Measurements from ENCODE around the gene ATM. TPM values are rescaled to one million over a fixed set of nuclear protein-coding genes. Genes with fewer than 3 reads are reported as not detected.

The ATM gene
- total and polyA plus RNA-seq, 10 of the 15 experiments (the other 5 are each of a cell fraction or from before 2014, with no cell fraction given): 10.0 to 91.5 (median 40.2) TPM

DNA sequence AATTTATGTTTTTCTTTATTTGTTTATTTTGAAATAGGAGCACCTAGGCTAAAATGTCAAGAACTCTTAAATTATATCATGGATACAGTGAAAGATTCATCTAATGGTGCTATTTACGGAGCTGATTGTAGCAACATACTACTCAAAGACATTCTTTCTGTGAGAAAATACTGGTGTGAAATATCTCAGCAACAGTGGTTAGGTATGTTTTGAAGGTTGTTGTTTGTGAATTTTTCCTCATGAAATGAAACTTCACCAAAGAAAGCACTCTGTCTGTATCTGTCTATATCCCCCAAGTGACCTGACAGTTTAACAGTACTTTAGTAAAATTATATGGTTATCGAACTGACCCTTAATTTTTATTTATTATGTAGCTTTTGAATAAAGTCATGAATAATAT, 12.8 kb downstream of the ATM start:
- TF ChIP-seq, protein P1, sequence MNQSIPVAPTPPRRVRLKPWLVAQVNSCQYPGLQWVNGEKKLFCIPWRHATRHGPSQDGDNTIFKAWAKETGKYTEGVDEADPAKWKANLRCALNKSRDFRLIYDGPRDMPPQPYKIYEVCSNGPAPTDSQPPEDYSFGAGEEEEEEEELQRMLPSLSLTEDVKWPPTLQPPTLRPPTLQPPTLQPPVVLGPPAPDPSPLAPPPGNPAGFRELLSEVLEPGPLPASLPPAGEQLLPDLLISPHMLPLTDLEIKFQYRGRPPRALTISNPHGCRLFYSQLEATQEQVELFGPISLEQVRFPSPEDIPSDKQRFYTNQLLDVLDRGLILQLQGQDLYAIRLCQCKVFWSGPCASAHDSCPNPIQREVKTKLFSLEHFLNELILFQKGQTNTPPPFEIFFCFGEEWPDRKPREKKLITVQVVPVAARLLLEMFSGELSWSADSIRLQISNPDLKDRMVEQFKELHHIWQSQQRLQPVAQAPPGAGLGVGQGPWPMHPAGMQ (IDR thresholded peaks at IDR 0.05; ENCODE audit: borderline replicate concordance): no peak
- TF ChIP-seq RFX5 (IDR thresholded peaks at IDR 0.05; ENCODE audit: low read depth, low read length): no peak
- no peak overlapping the region; the same call in none of the 2 replicates for H3K4me2 ChIP-seq (ENCODE audit: control insufficient read depth, insufficient read depth)
- H3K27me3 ChIP-seq (replicated peaks in 1 of 2; ENCODE audit: control insufficient read depth in 2 of 2, insufficient read depth in 2 of 2, low read length in 1 of 2): no peaks in the 10 kb centered on the region
- POLR2A ChIA-PET: interaction anchor here (0.5 to 4.2 kb wide), 3 partner anchors 11 to 132 kb away, joined by 4 to 43 read pairs (median 20); partner anchors contain the start of genes ATM and NPAT
- intact Hi-C loops (cut with micrococcal nuclease; ENCODE audit: unreplicated experiment) (loop anchor here (1.0 to 5.0 kb wide), 2 partner anchors 12 to 427 kb away; partner anchors contain the start of gene ATM), in situ Hi-C loops (cut with MboI) (no loop called here)
- WGBS (ENCODE audit: insufficient coverage, insufficient replicate concordance, low lambda C conversion rate, missing lambda C conversion rate): 100% methylated on average over 2 of the region's 2 CpGs
- peak overlapping the region; percentile 84 for H3K27ac ChIP-seq (ENCODE audit: control insufficient read depth, insufficient read depth)
- no peak for DNase-seq (ENCODE audit: low read depth, low spot score)
- peak; percentile 3; the same call in 1 of the 3 replicates for ATAC-seq
- no peaks in the 10 kb centered on the region for H3K79me2 ChIP-seq (ENCODE audit: control insufficient read depth, insufficient read depth, low read length)
- SMC1A ChIA-PET (ENCODE audit: uncharacterized antibody, unreplicated experiment): interaction anchor here (1.0 to 6.9 kb wide), 6 partner anchors 12 to 498 kb away, joined by 3 to 112 read pairs (median 4); partner anchors contain the start of genes ATM and NPAT
- peaks cover 20% of the 10 kb centered on the region for H3K4me1 ChIP-seq (ENCODE audit: control insufficient read depth, insufficient read depth, low read length)
- no peak overlapping the region; the same call in 1 of the 2 replicates for H2AFZ ChIP-seq (ENCODE audit: control insufficient read depth, low read depth, low read length)
- no peak overlapping the region for H3K9ac ChIP-seq (ENCODE audit: control insufficient read depth, insufficient read depth, low read length)
- CTCF ChIA-PET: interaction anchor here (0.9 to 3.8 kb wide), 4 partner anchors 10 to 23 kb away, joined by 3 to 33 read pairs (median 14); partner anchors contain the start of genes ATM and NPAT
- no TSS peak for BruUV-seq (replicated peaks)
- H4K20me1 ChIP-seq (ENCODE audit: control insufficient read depth, insufficient read depth): no peaks in the 10 kb centered on the region
- no peaks in the 10 kb centered on the region for H3K9me3 ChIP-seq (replicated peaks; ENCODE audit: control insufficient read depth, insufficient read depth, low read length)
- H3K4me3 ChIP-seq: no peak overlapping the region
- RAD21 ChIA-PET (ENCODE audit: unreplicated experiment): interaction anchor here (2.1 to 5.0 kb wide), 2 partner anchors 10 to 11 kb away, joined by 6 to 82 read pairs; partner anchors contain the start of genes ATM and NPAT
- H3K36me3 ChIP-seq (ENCODE audit: control insufficient read depth in 2 of 2, insufficient read depth in 2 of 2, low read length in 1 of 2): peaks cover 0 to 16% of the 10 kb centered on the region in 2 experiments; a peak in 2 of 4 replicates
- no peak for FAIRE-seq

DNA sequence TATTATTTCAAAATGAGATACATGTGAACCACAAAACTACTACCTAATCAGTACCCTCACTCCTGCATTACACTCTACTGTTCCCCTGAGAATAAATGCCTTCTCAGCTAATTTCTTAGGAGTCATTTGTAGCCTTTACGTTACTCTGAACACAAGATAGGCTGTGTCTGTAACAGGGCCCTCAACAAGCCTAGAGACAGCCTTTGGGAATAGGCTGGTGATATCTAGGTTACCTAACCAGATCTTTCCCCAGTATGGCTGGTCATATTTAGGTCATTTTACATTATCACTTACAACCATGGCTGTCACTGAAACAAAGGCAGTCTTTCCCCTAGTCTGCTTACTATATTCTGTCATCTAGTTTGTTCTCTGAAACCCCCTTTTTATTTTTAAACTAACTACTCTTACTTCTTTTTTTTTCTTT, 14.2 kb downstream of the ATM start:
- in situ Hi-C loops (cut with MboI): no loop called here
- Histone ChIP-seq H3K36me3 (ENCODE audit: control insufficient read depth in 2 of 2, insufficient read depth in 2 of 2, low read length in 1 of 2) (peaks cover 0 to 16% of the 10 kb centered on the region in 2 experiments; a peak in 2 of 4 replicates), H3K4me1 (ENCODE audit: control insufficient read depth, insufficient read depth, low read length) (peaks cover 20% of the 10 kb centered on the region), H3K9me3 (replicated peaks; ENCODE audit: control insufficient read depth, insufficient read depth, low read length) (no peaks in the 10 kb centered on the region), H3K27ac (ENCODE audit: control insufficient read depth, insufficient read depth) (peak overlapping the region; percentile 84), H3K27me3 (replicated peaks in 1 of 2; ENCODE audit: control insufficient read depth in 2 of 2, insufficient read depth in 2 of 2, low read length in 1 of 2) (no peaks in the 10 kb centered on the region), H3K4me3 (no peak overlapping the region), H2AFZ (ENCODE audit: control insufficient read depth, low read depth, low read length) (peak overlapping the region; percentile 41), H4K20me1 (ENCODE audit: control insufficient read depth, insufficient read depth) (no peaks in the 10 kb centered on the region), H3K4me2 (ENCODE audit: control insufficient read depth, insufficient read depth) (peak overlapping the region; percentile 72), H3K9ac (ENCODE audit: control insufficient read depth, insufficient read depth, low read length) (peak overlapping the region; percentile 42; the same call in 1 of the 2 replicates), H3K79me2 (ENCODE audit: control insufficient read depth, insufficient read depth, low read length) (no peaks in the 10 kb centered on the region)
- CTCF ChIA-PET: interaction anchor here (0.6 to 3.8 kb wide), 11 partner anchors 9 to 717 kb away, joined by 3 to 33 read pairs (median 5); partner anchors contain the start of genes ATM, CUL5 and NPAT
- SMC1A ChIA-PET (ENCODE audit: uncharacterized antibody, unreplicated experiment): interaction anchor here (0.6 to 6.9 kb wide), 17 partner anchors 8 to 426 kb away, joined by 3 to 112 read pairs (median 3); partner anchors contain the start of genes ATM, CUL5 and NPAT
- RAD21 ChIA-PET (ENCODE audit: unreplicated experiment): interaction anchor here (0.7 to 5.0 kb wide), 13 partner anchors 8 to 428 kb away, joined by 3 to 82 read pairs (median 3); partner anchors contain the start of genes ATM, DDX10 and NPAT
- WGBS (ENCODE audit: insufficient coverage, insufficient replicate concordance, low lambda C conversion rate, missing lambda C conversion rate): 0% methylated on average over 1 of the region's 1 CpG
- DNase-seq (ENCODE audit: low read depth, low spot score) (no peak), ATAC-seq (peak; percentile 74), FAIRE-seq (no peak)
- intact Hi-C loops (cut with micrococcal nuclease; ENCODE audit: unreplicated experiment): loop anchor here (5.0 kb wide), 1 partner anchor 425 kb away; no protein-coding TSS in a partner anchor
- POLR2A ChIA-PET: interaction anchor here (0.6 to 4.2 kb wide), 9 partner anchors 9 to 231 kb away, joined by 3 to 43 read pairs (median 4); partner anchors contain the start of genes ATM and NPAT
- no TSS peak for BruUV-seq (replicated peaks)
- no peak for TF ChIP-seq NBN (IDR thresholded peaks at IDR 0.05)
- no peak for TF ChIP-seq TARDBP (IDR thresholded peaks at IDR 0.05; ENCODE audit: borderline replicate concordance)
- no peak for TF ChIP-seq IKZF2 (IDR thresholded peaks at IDR 0.05)
- 0 out of 2 replicates have a peak, but pooled peaks have one; percentile 5 for TF ChIP-seq MTA2 (IDR thresholded peaks at IDR 0.05; ENCODE audit: low read depth)
- TF ChIP-seq TCF3 (IDR thresholded peaks at IDR 0.05; ENCODE audit: borderline replicate concordance, insufficient read depth, low read depth, low read length): no peak
- no peak for TF ChIP-seq RB1 (IDR thresholded peaks at IDR 0.05; ENCODE audit: borderline replicate concordance)
- no peak for TF ChIP-seq SUZ12 (IDR thresholded peaks at IDR 0.05; ENCODE audit: unreplicated experiment)
- 0 out of 2 replicates have a peak, but pooled peaks have one; percentile 54 for TF ChIP-seq NFIC (IDR thresholded peaks at IDR 0.05; ENCODE audit: low read depth, low read length)
- peak; percentile 77 for TF ChIP-seq MEF2B (IDR thresholded peaks at IDR 0.05; ENCODE audit: partially characterized antibody, poor library complexity, severe bottlenecking)

All from GM12878 (cell line).